Measurements from ENCODE around the gene COMMD7. TPM values are rescaled to one million over a fixed set of nuclear protein-coding genes. Genes with fewer than 3 reads are reported as not detected.

The COMMD7 gene
- total RNA-seq, 2 donors from 2014 or later, result 21.2 to 49.2 TPM

DNA sequence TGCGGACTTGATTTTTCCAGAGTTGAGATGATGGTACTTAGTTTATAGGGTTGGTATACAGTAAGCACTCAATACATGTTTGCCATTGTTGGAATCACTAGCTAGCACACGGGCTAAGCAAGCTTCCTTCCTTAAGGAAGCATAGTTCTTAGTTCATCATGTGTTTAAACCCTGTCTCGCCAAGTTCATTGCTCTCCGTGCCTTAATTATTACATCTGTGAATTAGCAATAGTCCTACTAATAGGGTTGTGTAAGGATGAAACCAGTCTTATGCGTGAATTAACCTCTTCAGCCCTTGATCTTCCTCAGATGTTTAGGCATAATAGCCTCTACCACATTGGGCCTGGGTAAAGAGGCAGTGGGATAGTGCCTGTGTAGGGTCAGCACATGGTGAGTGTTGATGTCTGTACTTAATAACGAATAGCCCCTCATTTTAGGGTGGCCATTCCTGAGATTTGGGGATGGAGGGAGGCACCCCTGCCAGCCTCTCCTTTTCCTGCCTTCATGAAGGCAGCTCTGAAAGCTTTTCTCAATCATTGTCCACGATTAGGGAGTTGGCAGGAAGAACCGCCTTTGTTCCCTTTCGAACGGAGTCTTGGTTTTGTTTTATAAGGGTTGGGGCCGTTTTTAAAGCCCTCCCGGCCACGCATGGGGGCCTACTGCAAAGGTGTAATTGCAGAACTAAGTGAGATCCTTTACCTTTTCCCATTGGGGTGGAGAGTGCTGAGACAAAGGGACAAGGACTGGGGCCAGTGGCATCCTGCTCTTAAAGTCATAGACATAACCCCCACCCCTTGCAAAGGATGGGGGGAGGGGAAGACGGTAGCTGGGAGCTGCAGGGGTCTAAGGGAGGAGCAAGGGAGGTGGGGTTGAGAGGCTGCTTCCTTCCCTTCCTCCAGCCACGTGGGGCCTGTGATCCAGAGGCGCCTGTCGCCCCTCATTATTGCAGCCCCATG, 21.0 kb upstream of the COMMD7 start:
- peak overlapping the region; percentile 100 for H3K4me3 Mint-ChIP-seq
- H3K36me3 Mint-ChIP-seq (ENCODE audit: low read depth), result peaks cover 33% of the 10 kb centered on the region
- DNase-seq, result peak; percentile 92
- H3K4me1 Mint-ChIP-seq, result peaks cover 43% of the 10 kb centered on the region
- H3K9me3 ChIP-seq (ENCODE audit: control insufficient read depth, low read length), result no peaks in the 10 kb centered on the region
- peak overlapping the region; percentile 79 for H3K9ac ChIP-seq (ENCODE audit: extremely low read depth, low read length, poor library complexity, severe bottlenecking)
- H3K36me3 ChIP-seq (ENCODE audit: control insufficient read depth, insufficient read depth, low read length), result peaks cover 28% of the 10 kb centered on the region
- H3K4me1 ChIP-seq (ENCODE audit: control insufficient read depth, insufficient read depth, low read length), result no peaks in the 10 kb centered on the region
- H3K27me3 Mint-ChIP-seq (ENCODE audit: insufficient read depth), result no peaks in the 10 kb centered on the region
- peak overlapping the region; percentile 97 for H3K27ac Mint-ChIP-seq
- H3K27ac ChIP-seq (ENCODE audit: low read depth, low read length), result no peak overlapping the region
- no peaks in the 10 kb centered on the region for H3K27me3 ChIP-seq (ENCODE audit: control insufficient read depth, insufficient read depth, low read length, poor library complexity, severe bottlenecking)
- H3K9me3 Mint-ChIP-seq, result no peaks in the 10 kb centered on the region
- peak overlapping the region; percentile 90 for H3K4me3 ChIP-seq (ENCODE audit: low read length)
- WGBS, 2 experiments (ENCODE audit: insufficient coverage in 1 of 2, insufficient read length in 1 of 2), result 2 to 12% methylated on average over 12 to 17 of the region's 17 CpGs
- TF ChIP-seq, protein P1, sequence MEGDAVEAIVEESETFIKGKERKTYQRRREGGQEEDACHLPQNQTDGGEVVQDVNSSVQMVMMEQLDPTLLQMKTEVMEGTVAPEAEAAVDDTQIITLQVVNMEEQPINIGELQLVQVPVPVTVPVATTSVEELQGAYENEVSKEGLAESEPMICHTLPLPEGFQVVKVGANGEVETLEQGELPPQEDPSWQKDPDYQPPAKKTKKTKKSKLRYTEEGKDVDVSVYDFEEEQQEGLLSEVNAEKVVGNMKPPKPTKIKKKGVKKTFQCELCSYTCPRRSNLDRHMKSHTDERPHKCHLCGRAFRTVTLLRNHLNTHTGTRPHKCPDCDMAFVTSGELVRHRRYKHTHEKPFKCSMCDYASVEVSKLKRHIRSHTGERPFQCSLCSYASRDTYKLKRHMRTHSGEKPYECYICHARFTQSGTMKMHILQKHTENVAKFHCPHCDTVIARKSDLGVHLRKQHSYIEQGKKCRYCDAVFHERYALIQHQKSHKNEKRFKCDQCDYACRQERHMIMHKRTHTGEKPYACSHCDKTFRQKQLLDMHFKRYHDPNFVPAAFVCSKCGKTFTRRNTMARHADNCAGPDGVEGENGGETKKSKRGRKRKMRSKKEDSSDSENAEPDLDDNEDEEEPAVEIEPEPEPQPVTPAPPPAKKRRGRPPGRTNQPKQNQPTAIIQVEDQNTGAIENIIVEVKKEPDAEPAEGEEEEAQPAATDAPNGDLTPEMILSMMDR (conservative IDR thresholded peaks at IDR 0.05), result no peak

- TF ChIP-seq, protein P1 (conservative IDR thresholded peaks at IDR 0.05), result no peak
- 1 to 2% methylated on average over 8 to 37 of the region's 40 CpGs for WGBS, 2 experiments (ENCODE audit: insufficient coverage in 1 of 2, insufficient read length in 1 of 2)
- H3K9ac ChIP-seq (ENCODE audit: extremely low read depth, low read length, poor library complexity, severe bottlenecking), result peak overlapping the region; percentile 79
- H3K4me3 Mint-ChIP-seq, result peak overlapping the region; percentile 100
- H3K9me3 ChIP-seq (ENCODE audit: control insufficient read depth, low read length), result no peaks in the 10 kb centered on the region
- peak overlapping the region; percentile 97 for H3K27ac Mint-ChIP-seq
- H3K27ac ChIP-seq (ENCODE audit: low read depth, low read length), result no peak overlapping the region
- H3K27me3 ChIP-seq (ENCODE audit: control insufficient read depth, insufficient read depth, low read length, poor library complexity, severe bottlenecking), result no peaks in the 10 kb centered on the region
- peaks cover 20% of the 10 kb centered on the region for H3K36me3 ChIP-seq (ENCODE audit: control insufficient read depth, insufficient read depth, low read length)
- H3K4me1 Mint-ChIP-seq, result peaks cover 43% of the 10 kb centered on the region
- no peaks in the 10 kb centered on the region for H3K27me3 Mint-ChIP-seq (ENCODE audit: insufficient read depth)
- H3K4me1 ChIP-seq (ENCODE audit: control insufficient read depth, insufficient read depth, low read length), result no peaks in the 10 kb centered on the region
- no peaks in the 10 kb centered on the region for H3K9me3 Mint-ChIP-seq
- peaks cover 26% of the 10 kb centered on the region for H3K36me3 Mint-ChIP-seq (ENCODE audit: low read depth)
- peak overlapping the region; percentile 90 for H3K4me3 ChIP-seq (ENCODE audit: low read length)
- DNase-seq, result peak; percentile 66
Observed at GRCh38 chr20:32763202-32764004, 20.1 kb upstream of the COMMD7 start.

GRCh38 chr20:32762754-32763201, 19.5 kb upstream of the COMMD7 start:
- H3K4me3 ChIP-seq (ENCODE audit: low read length), result peak overlapping the region; percentile 90
- H3K27ac ChIP-seq (ENCODE audit: low read depth, low read length), result no peak overlapping the region
- Mint-ChIP-seq H3K9me3 (no peaks in the 10 kb centered on the region), H3K4me3 (peak overlapping the region; percentile 100), H3K4me1 (peaks cover 42% of the 10 kb centered on the region), H3K27ac (peak overlapping the region; percentile 97), H3K27me3 (ENCODE audit: insufficient read depth) (no peaks in the 10 kb centered on the region), H3K36me3 (ENCODE audit: low read depth) (peaks cover 24% of the 10 kb centered on the region)
- WGBS, 2 experiments (ENCODE audit: insufficient coverage in 1 of 2, insufficient read length in 1 of 2), result 0% methylated on average over 16 to 29 of the region's 30 CpGs
- TF ChIP-seq, protein P1 (conservative IDR thresholded peaks at IDR 0.05), result no peak
- no peaks in the 10 kb centered on the region for H3K4me1 ChIP-seq (ENCODE audit: control insufficient read depth, insufficient read depth, low read length)
- H3K9ac ChIP-seq (ENCODE audit: extremely low read depth, low read length, poor library complexity, severe bottlenecking), result peak overlapping the region; percentile 79
- H3K36me3 ChIP-seq (ENCODE audit: control insufficient read depth, insufficient read depth, low read length), result peaks cover 19% of the 10 kb centered on the region
- H3K9me3 ChIP-seq (ENCODE audit: control insufficient read depth, low read length), result no peaks in the 10 kb centered on the region
- no peaks in the 10 kb centered on the region for H3K27me3 ChIP-seq (ENCODE audit: control insufficient read depth, insufficient read depth, low read length, poor library complexity, severe bottlenecking)
- DNase-seq, result peak; percentile 63
